K562 (cell line): ENCODE results near the gene ACOT4. TPM values are rescaled to one million over a fixed set of nuclear protein-coding genes. Genes with fewer than 3 reads are reported as not detected.
A peak's percentile ranks its signal among the peaks of the same experiment; 100 is the strongest.

Experiments used
- CBX8 ChIP-seq: fragments of 200-600 bp; sonication (generic); IDR thresholded peaks from 2 replicates; pipeline ENCODE4 v1.6.1; 2012; ENCODE audit warnings: borderline replicate concordance, mixed run types, low read depth, mild to moderate bottlenecking, moderate library complexity, mixed read lengths, low read length, control low read depth, inconsistent platforms; ENCODE audit not compliant: poor library complexity, severe bottlenecking; ENCODE audit errors: extremely low read depth
- KAT7 ChIP-seq: sonication (generic); formaldehyde crosslinking; IDR thresholded peaks from 2 replicates; pipeline ENCODE4 v1.8.0; 2022; ENCODE audit warnings: missing genetic modification reagents, mild to moderate bottlenecking, borderline replicate concordance
- MEF2A ChIP-seq: IDR thresholded peaks from 2 replicates; pipeline ENCODE4 v1.6.1; 2011; ENCODE audit warnings: low read depth, mild to moderate bottlenecking, low read length, moderate library complexity; ENCODE audit not compliant: control insufficient read depth
- TRIM25 ChIP-seq: fragments of 450-650 bp; IDR thresholded peaks from 2 replicates; pipeline ENCODE4 v1.7.0; 2016; ENCODE audit warnings: borderline replicate concordance
- ZBTB40 ChIP-seq, 2 experiments: fragments of 450-650 bp in 1 of 2; sonication (generic) in 1 of 2; formaldehyde crosslinking in 1 of 2; IDR thresholded peaks; 2 replicates each; pipeline versions ENCODE4 v1.7.1 to v1.9.0; 2016 to 2022; ENCODE audit warnings: inconsistent platforms in 1 of 2, mild to moderate bottlenecking in 1 of 2, missing genetic modification reagents in 1 of 2
- polyA plus RNA-seq, 8 experiments: library from polyadenylated mRNA; depleted of rRNA in 4 of 8; stranded (reverse) in 5 of 8; unstranded in 3 of 8; fragments of >200 nt; fragmentation: Nextera tagmentation in 2 of 8; fragmentation: Illumina TruSeq in 1 of 8; extraction: Ambion mirVana in 2 of 8; extraction: Trizol in 1 of 8; gene quantifications; 2 replicates each; pipeline versions ENCODE4 v1.2.1 to v1.2.3, GENCODE V29; 2011 to 2014; ENCODE audit warnings: inconsistent platforms in 1 of 8, missing spikeins in 1 of 8
- total RNA-seq, 7 experiments: library from RNA; depleted of rRNA in 6 of 7; stranded (reverse); fragments of >200 nt in 6 of 7; fragmentation: Illumina TruSeq in 2 of 7; extraction: Trizol in 2 of 7; gene quantifications; 2 replicates each; pipeline versions ENCODE4 v1.2.1 to v1.2.3, GENCODE V29; 2011 to 2021; ENCODE audit warnings: low replicate concordance in 1 of 7

The ACOT4 gene
- total and polyA plus RNA-seq, 9 of the 15 experiments (the other 6 are each of a cell fraction or from before 2014, with no cell fraction given), result not detected

- TF ChIP-seq ZBTB40 (IDR thresholded peaks at IDR 0.05) (peak; percentile 46; the same call in 1 of the 2 replicates), ZBTB40 (CRISPR knock-in tag; IDR thresholded peaks at IDR 0.05) (no peak), TRIM25 (no peak), MEF2A (no peak), CBX8 (no peak), KAT7 (no peak)
Measured at GRCh38 chr14:73633116-73634010, 41.7 kb downstream of the ACOT4 start (continued).
